IPS-NIHi7 (cell line): Measurements from ENCODE around the gene TRIM33.
"Not testable (repeated sequence)": the region's sequence is repeated elsewhere in the genome, so short reads cannot be mapped to it uniquely, and the experiment has no call there.

ENCODE experiments used
- DNase-seq: peaks from one replicate; pipeline ENCODE4 v3.0.0; 2012; ENCODE audit warnings: mixed read lengths; ENCODE audit errors: extremely low spot score

The TRIM33 gene

DNA sequence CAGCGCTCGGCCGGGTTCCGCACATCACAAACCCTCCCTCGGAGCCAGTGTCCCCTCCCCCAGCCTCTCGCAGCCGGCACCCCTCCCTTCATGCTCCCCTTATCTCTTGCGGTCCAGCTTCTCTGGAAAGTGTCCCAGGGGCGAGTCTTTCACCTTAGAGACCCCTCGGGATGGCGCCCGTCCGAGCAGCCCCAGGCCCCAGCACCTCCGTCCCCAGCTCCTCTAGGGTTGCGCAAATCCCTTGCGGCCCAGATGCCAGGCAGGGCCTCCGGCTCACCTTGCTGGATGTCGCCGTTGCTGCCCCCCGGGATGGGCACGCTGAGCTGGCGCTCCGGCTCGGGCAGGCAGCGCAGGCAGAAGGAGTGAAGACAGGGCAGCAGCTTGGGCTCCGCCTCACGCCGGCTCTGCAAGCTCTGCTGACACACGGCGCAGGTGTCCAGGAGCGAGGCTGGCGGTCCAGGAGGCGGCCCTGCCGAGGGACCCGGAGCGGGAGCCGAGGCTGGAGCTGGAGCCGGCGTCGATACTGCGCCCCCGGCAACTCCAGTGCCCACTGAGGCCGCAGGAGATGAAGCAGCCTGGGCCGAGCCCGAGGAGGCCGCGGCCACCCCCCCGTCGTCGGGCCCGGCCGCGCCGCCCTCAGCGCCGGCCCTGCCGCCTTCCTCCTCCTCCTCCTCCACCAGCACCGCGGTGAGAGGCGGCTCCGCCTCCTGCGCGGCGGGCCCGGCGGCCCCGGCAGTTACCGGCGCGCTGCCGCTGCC is 550 bp downstream of the TRIM33 start:
- DNase-seq = peak; percentile 46

DNA sequence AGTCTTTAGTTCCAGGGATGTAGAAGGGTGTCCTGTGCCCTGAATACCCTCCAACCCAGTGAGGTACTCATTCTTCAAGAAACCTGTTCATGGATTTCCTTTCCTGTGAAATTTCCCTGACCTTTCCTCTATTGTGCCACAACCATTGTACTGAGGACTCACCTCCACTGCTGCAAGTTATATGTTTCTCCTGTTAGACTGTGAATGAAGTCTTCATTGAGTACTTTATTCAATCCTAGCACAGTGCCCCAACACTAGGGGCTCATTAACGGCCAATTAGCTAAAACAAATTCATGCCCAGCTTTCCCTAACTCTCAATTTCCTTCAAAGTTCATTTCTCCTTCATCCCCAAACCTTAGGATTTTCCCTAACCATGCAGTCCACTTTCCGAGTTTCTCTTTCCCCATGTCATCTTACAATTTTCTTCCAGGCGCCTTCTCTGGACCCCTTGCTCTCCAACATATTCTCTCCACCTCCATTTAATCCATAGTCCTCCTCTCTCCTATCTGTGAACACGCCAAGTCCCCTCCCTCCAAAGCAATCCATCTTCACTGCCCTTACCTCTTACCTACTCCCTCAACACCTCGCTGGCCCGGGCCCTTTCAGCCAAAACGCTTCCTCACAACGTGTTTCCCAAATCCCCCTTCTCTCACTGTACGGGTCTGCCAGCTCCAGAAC is 1.3 kb downstream of the TRIM33 start:
- no peak for DNase-seq

DNA sequence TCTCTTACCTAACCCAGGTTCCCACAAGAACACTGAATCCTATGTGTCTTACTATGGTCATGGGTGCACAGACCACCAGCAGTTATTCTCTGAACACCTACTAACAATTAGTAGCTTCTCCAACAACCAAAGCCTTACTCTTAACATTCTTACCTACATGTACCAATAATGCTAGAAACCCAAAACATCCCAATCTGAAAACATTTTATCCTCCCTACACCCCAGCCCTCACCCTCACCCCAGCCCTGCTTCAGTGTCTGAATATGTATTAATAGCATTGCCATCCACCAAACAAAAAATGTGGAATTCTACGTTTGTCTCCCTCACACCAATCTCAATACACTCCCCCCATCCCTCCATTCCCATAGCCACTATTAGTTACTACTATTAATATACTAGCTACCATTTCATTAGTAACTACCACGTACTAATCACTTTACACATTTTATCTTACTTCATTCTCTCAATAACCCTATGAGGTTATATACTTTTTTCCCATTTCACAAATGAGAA is 2.6 kb downstream of the TRIM33 start:
- DNase-seq = no peak

DNA sequence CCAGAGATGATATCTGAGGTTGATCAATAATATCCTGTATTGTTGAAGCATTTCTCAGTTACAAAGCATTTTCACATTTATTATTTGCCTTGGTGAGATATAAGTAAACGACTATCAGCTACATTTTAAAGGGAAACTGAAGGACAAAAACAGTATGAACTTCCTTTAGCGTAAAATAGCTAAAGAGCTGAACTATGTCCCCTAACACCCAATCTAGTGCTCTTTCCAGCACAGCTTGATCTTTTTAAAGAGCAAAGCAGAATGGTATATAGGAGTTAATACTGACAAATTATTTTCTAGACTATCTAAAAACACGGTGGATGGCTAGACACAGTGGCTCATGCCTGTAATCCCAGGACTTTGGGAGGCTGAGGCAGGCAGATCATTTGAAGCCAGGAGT is 3.5 kb downstream of the TRIM33 start:
- no peak for DNase-seq

DNA sequence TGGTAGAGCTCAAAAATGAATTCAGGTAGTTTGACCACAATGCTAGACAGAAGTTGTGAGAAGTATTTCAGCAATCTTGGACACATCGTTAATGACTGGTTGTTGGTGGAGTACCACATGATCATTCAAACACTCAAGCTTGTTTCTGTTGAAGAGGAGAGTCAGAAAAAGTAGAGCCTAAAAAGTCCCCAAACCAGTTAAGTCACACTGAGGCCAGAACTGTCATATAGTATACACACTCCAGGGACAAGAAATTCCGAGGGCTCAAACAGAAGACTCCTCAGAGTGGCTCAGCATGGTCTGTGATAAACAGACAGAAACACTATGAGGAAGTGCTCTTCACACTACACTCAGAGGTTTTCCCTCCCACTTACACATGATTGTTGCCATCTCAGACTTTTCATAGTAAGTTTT is 5.8 kb downstream of the TRIM33 start:
- DNase-seq = no peak

DNA sequence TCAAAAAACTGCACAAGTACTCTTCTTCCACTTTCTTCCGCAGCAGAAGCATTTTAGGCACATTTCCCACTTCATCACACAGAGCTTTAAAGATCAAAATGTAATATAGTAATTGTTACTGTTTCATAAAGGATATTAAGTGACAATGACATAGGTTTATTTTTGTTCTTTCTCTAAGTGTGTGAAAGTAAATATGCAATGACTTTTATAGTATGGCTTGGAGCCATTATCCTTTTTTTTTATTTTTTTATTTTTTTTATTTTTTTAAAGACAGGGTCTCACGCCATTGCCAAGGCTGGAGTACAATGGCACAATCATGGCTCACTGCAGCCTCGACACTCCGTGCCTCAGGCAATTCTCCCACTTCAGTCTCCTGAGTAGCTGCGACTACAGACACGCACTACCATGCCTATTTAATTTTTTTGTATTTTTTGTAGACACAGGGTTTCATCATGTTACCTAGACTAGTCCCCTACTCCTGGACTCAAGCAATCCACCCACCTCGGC is 7.0 kb downstream of the TRIM33 start:
- no peak for DNase-seq

DNA sequence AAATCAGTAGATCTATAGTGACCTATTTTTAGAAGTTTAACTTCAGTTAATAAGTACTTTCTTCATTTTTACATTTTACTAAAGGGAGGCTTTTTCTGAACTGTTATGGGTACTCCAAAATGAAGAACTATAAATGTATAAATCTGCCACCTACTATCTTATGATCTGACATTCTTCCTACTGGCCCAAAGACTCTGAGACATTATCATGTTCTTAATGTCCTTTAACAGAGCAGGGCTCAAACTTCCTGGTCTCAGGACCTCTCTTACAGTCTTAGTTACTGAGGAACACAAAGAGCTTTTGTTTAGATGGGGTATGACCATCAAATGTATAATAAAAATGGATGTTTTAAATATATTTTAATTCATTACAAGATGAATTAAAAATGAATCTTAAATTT is 8.9 kb downstream of the TRIM33 start:
- DNase-seq = no peak

DNA sequence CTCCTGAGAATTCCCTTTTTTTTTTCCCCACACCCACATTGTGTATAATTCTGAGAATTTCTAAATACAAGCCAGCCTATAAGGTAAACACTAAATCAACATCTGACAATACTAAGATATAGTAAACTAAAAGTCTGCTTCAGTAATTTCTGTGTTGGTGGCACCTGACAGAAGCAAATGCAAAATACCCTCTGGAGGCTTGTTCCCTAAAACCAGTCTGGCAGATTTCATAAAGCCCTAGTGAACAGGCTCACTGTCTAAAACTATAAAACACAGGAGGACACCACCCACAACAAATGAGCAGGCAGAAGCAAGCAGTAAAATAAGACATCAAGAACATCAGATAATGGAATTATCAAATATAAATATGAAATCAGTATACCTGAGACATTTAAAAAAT is 11.5 kb downstream of the TRIM33 start:
- no peak for DNase-seq

DNA sequence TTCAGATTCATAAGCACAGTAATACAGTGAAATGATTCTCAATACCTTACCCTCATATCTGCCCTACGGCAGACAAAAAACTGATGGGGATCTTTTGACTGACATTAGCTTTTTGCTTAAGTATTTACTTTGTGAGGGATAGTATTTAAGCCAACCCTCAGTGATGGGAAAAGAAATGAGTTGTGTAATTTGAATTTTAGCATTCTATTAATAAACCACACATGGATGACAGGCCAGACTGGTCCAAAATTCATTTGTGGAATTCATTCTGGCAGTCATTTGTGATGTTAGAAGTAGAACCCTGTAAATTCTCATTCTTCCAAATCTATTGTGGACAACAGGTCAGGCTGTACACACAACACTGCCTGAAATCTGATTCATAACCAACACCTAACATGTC is 14.9 kb downstream of the TRIM33 start:
- no peak for DNase-seq

DNA sequence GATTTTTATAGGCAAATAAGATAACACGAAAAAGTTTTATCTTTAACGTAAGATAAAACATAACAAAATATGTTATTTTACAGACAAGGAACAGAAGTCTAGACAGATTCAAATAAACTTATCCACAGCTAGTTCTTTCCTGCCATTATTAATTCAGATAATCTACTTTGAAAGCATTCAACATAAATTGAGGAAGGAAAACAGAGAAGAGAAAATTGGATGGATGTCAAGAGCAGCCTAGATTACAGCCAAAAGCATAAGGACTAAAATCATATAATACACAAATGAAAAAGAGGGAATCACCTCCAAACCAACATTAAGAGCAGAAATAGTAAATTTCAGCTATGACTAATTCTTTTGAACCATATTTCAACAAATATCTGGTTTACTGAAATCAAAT is 15.5 kb downstream of the TRIM33 start:
- DNase-seq = no peak

DNA sequence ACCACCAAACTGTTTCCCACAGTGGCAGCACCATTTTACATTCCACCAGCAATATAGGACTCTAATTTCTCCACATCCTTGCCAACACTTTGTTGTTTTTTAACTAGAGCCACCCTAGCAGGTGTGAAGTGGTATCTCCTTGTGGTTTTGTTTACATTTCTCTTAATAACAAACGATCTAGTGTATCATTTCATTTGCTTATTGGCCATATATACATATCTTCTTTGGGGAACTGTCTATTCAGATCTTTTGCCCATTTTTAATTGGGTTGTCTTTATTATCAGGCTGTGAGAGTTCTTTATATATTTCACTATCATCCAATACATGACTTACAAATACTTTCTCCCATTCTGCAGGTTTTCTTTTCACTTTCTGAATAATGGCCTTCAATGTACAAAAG is 18.0 kb downstream of the TRIM33 start:
- no peak for DNase-seq

DNA sequence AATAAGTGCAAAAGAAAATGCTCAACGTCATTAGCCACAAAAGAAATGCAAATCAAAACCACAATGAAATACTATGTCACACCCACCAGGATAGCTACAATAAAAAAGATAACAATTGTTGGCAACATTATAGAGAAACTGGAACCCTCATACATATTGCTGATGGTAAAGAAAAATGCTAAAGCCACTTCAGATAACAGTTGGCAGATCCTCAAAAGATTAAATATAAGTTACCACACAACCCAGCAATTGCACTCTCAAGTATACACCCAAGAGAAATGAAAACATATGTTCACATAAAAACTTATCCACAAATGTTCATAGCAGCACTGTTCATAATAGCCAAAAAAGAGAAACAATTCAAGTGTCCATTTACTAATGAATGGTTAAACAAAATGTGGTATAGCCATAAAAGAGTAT is 20.7 kb downstream of the TRIM33 start:
- DNase-seq = no peak

DNA sequence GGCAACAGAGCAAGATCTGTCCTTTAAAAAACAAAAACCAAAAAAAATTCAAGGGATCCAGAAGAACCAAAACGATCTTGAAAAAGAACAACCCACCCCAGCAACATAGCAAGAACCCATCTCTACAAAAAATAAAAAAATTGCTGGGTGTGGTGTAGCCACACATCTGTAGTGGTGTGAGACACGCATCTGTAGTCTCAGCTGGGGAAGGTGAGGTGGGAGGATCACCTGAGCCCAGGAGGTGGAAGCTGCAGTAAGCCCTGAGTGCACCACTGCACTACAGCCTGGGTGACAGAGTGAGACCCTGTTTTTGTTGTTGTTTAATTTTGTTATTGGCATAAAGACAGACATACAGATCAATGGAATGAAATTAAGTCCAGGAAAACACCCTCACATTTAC is 22.3 kb downstream of the TRIM33 start:
- DNase-seq = no peak

DNA sequence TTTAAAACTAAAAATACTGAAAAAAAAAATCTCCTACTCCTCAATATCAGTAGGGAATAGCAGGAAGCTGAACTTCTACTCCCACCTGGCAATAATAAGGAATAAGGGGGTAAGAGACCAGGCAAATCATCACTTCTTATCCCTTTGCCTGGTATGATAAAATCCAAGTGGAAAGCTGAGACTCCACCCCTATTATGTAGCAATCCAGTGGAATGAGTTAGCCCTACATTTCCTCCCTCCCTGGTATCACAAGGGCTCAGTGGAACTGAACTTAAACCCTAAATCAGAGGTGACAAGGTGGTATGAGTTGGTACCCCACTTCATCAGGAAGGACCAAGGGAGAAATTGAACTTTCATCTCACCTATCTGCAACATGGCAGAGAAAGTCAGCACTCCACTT is 25.7 kb downstream of the TRIM33 start:
- DNase-seq = no peak

DNA sequence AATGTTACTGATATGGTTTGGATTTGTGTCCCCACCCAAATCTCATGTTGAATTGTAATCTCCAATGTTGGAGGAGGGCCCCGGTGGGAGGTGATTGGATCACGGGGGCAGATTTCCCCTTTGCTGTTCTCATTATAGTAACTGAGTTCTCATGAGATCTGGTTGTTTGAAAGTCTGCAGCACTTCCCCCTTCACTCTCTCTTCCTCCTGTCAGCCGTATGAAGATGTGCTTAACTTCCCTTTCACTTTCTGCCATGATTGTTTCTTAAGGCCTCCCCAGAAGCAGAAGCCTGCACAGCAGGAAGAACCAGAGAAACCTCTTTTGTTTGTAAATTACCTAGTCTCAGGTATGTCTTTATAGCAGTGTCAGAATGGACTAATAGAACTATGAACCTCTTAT is 28.4 kb downstream of the TRIM33 start:
- DNase-seq = no peak

DNA sequence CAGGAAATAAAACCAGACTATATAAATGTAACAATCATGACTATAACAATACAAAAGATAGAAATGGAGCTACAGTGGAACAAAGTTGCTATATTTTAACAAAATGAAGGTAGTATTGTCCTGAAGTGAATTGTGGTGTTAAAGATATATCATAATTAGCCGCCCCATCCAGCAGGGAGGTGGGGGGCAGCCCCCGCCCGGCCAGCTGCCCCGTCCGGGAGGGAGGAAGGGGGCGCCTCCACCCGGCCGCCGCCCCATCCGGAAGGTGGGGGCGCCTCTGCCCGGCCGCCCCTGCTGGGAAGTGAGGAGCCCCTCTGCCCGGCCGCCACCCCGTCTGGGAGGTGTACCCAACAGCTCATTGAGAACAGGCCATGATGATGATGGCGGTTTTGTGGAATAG is 31.4 kb downstream of the TRIM33 start:
- DNase-seq = not testable (repeated sequence)

DNA sequence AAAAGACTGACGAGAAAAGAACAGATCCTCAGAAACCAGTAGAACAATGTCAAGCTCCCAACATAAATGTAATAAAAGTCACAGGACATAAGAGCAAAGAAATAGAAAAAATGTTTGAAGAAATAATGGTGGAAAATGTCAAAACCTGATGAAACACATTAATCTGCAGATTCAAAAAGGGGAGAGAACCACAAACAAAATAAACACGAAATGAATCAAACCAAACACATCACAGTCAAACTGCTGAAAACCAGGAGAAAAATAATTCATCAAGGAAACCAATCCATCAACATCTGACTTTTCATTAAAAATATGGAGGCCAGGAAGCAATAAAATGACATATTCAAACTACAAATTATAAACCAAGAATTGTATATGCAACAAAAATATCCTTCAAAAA is 31.9 kb downstream of the TRIM33 start:
- no peak for DNase-seq

DNA sequence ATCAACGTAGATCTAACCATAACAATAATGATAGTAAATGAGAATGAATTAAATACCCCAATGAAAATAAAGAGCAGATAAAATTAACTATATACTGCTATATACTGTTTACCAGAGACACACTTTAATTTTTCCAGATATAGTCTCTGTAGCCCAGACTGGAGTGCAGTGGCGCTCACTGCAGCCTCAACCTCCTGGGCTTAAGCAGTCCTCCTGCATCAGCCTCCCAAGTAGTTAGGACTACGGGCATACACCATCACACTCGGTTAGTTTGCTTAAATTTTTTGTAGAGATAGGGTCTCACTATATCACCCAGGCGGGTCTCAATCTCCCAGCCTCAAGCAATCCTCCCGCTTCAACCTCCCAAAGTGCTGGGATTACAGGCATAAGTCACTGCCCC is 37.2 kb downstream of the TRIM33 start:
- no peak for DNase-seq

DNA sequence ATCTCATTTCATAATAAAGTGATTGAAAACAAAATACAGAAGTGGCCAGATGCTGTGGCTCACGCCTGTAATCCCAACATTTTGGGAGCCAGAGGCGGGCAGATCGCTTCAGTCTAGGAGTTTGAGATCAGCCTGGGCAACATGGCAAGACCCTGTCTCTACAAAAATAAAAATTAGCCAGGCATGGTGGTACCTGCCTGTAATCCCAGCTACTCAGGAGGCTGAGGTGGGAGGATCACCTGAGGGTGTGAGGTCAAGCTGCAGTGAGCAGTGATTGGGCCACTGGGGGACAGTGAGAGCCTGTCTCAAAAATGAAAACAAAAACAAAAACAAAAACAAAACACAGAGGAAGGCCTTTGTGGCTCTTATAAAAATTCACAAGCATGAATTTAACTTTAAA is 38.6 kb downstream of the TRIM33 start:
- no peak for DNase-seq

DNA sequence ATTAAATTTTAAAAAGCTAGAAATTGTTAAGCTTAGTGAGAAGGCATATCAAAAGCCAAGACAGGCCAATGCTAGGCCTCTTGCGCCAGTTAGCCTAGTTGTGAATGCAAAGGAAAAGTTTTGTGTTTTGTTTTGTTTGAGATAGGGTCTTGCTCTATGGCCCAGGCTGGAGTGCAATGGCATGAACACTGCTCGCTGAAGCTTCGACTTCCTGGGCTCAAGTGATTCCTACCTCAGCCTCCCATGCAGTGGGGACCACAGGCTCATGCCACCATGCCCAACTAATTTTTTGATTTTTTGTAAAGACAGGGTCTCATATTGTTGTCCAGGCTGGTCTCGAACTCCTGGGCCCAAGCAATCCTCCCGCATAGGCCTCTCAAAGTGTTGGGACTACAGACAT is 40.3 kb downstream of the TRIM33 start:
- DNase-seq = no peak

DNA sequence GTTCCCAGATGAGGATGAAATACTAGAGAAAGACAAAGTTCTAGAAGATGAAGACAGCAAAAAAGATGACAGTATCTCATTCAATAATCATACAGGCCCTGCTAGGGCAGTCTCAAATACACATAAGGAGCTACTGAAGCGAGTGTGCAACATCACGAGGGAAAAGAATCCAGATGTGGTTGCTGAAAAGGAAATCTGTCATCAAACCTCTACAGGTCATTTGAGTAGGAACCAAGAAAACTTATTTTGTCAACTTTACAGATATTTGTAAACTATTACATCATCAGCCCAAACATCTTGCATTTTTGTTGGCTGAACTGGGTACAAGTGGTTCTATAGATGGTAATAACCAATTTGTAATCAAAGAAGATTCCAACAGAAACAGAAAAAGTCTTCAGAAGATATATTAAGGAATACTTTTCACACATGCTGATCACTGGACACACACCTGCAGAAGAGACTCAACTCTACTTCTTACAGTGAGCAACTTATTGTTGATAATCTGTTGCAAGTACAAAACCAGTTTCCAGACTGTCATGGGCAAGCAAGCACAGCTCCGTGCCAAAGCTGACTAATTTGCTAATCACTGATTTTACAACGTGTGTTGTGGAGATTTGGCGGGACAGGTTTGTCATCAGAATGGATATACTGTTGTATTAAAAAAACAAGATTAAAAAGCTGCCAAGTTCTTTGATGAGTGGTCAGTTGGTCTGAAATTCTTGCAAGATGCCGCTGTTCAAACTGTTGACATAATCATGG is 42.1 kb downstream of the TRIM33 start:
- DNase-seq = no peak

DNA sequence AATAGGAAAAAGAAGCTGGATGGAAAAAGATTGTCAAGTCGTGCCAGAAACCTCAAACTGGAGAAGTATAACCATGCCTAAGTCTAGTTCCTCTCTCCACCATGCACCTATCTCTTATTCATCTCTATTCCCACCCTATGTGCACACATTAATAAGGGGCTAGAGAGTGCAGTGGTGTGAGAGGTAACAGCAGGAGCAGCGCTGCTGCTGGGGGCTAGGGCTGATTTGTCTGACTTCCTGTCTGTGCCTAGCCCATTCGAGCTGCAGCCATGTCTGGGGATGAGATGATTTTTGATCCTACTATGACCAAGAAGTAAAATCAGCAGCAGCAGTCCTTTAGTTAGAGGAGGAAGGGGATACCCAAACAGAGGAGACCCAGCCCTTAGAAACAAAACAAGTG is 43.0 kb downstream of the TRIM33 start:
- DNase-seq = no peak
